ENCODE measurements around the gene PRSS8. TPM values are rescaled to one million over a fixed set of nuclear protein-coding genes. Genes with fewer than 3 reads are reported as not detected.

The PRSS8 gene
- total RNA-seq, 1 donor from 2014 or later: not detected

DNA sequence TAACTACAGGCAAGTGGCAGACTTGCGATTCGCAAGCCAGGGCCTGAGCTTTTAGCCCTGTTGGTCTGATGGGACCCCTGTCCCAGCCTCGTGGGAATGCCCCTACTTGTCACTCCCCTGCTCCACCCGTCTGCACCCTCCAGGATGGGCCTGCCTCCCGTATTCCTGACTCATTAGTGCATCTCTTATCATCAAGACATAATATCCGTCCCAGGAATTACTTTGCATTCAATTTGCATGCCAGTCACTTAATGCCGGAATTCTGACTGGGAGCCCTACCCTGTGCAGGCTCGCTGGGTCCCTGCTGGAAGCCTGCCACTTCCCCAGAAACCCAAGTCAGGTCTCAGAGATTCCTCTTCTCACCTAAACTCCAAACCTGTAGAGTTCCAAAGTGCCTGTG lies 50.1 kb downstream of the PRSS8 start:
- no peaks in the 10 kb centered on the region for H3K9me3 Mint-ChIP-seq
- peaks cover 13% of the 10 kb centered on the region for H3K36me3 Mint-ChIP-seq (ENCODE audit: low read depth)
- no peak for DNase-seq (ENCODE audit: low spot score)
- no peaks in the 10 kb centered on the region for H3K4me1 Mint-ChIP-seq (ENCODE audit: low read depth)
- no peak overlapping the region for H3K27ac Mint-ChIP-seq
- no peak overlapping the region for H3K4me3 Mint-ChIP-seq
- H3K27me3 Mint-ChIP-seq (ENCODE audit: insufficient read depth): no peaks in the 10 kb centered on the region
- intact Hi-C loops (cut with micrococcal nuclease): no loop called here

DNA sequence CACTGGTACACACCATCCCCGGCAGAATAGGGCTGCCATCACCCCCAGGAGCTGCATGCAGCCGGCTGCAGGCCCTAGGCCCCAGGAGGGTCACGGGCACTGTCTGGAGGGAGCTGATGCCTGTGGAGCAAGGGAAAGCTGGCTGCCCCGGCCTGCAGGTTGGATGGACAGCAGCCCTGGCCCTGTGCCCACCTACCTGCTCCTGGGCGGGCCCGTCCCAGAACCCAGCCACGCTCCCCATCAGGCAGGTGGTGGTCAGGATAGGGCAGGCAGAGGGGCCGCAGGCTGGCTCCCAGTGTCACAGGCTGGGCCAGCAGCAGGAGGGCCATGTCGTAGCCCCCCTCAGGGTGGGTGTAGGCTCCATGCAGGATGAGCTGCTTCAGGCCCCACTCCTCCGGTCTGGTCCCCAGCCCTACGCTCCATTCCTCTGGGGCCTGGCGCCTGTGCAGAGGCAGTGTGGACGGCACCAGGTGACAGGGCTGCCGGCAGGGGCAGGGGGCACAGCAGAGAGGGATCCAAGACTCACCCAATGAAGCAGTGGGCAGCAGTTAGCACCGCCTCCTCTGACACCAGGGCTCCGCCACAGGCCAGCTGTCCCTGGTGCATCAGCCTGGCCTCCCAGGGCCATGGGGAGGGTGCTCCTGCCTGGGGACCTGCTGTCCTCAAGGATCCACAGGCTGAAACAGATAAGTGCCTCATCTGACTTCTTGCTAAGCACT lies 50.8 kb downstream of the PRSS8 start:
- H3K4me3 Mint-ChIP-seq: no peak overlapping the region
- no peaks in the 10 kb centered on the region for H3K4me1 Mint-ChIP-seq (ENCODE audit: low read depth)
- no peak for DNase-seq (ENCODE audit: low spot score)
- no peak overlapping the region for H3K27ac Mint-ChIP-seq
- intact Hi-C loops (cut with micrococcal nuclease): no loop called here
- peaks cover 12% of the 10 kb centered on the region for H3K36me3 Mint-ChIP-seq (ENCODE audit: low read depth)
- no peaks in the 10 kb centered on the region for H3K27me3 Mint-ChIP-seq (ENCODE audit: insufficient read depth)
- H3K9me3 Mint-ChIP-seq: no peaks in the 10 kb centered on the region

DNA sequence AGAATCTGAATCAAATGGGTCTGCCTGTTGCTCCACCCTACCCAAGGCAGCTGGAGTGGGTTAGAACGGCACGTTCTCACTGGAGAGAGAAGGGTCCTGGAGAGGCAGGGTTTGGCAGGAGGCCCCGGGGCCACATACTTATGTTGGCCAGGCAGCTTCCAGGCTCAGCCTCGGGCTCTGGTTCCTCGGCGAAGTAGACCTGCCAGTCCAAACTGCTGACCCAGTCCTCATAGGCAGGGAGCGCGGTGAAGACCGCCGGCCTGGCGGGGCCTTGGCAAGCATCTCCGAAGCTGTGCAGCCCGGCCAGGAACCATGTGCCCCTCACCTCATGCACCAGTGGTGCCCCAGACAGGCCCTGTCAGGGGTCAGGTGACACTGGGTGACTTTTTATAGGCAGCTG lies 51.5 kb downstream of the PRSS8 start:
- H3K4me1 Mint-ChIP-seq (ENCODE audit: low read depth): no peaks in the 10 kb centered on the region
- H3K9me3 Mint-ChIP-seq: no peaks in the 10 kb centered on the region
- DNase-seq (ENCODE audit: low spot score): no peak
- no peaks in the 10 kb centered on the region for H3K27me3 Mint-ChIP-seq (ENCODE audit: insufficient read depth)
- no peak overlapping the region for H3K27ac Mint-ChIP-seq
- intact Hi-C loops (cut with micrococcal nuclease): no loop called here
- H3K4me3 Mint-ChIP-seq: no peak overlapping the region
- H3K36me3 Mint-ChIP-seq (ENCODE audit: low read depth): peaks cover 13% of the 10 kb centered on the region

DNA sequence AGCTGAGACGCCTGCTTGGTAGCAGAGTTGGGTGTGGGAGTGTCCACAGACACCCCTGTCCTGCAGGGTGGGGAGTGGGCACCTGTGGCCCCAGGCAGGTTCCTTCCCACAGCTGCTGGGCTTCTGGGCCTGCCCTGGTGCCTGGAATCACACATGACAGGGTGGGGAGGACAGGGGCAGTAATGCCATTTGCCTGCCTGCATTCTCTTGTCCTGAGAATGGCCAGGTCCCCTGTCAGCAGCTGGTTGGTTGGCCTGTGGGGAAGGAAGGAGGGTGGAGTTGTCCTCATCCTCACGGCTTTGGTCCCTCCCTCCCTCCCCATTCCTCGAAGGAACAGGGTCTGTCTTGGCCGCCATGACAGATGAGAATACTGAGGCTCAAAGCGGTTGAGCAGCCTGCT lies 52.0 kb downstream of the PRSS8 start:
- H3K27ac Mint-ChIP-seq: no peak overlapping the region
- no peaks in the 10 kb centered on the region for H3K9me3 Mint-ChIP-seq
- DNase-seq (ENCODE audit: low spot score): no peak
- no peaks in the 10 kb centered on the region for H3K4me1 Mint-ChIP-seq (ENCODE audit: low read depth)
- H3K36me3 Mint-ChIP-seq (ENCODE audit: low read depth): peaks cover 17% of the 10 kb centered on the region
- H3K4me3 Mint-ChIP-seq: no peak overlapping the region
- no peaks in the 10 kb centered on the region for H3K27me3 Mint-ChIP-seq (ENCODE audit: insufficient read depth)
- intact Hi-C loops (cut with micrococcal nuclease): no loop called here

DNA sequence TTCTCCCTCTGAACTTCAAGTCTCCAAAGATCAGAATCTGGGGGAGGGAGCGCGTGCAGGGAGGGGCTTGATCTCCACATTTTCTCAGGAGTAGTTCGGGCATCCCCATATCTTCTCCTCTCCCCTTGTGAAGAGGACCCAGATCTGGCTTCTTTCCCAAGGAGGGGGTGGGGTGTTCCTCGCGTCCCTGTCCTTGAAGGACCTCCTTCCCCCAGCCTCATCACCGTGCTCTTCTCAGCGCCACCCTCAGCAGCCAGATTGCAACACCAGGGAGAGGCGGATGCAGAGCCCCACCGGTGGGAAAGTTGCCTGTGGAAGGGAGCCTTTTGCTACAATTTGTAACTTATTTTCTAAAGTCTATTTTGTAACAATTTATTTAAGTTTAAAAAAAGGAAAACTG lies 52.4 kb downstream of the PRSS8 start:
- Mint-ChIP-seq H3K4me1 (ENCODE audit: low read depth) (no peaks in the 10 kb centered on the region), H3K27ac (no peak overlapping the region), H3K27me3 (ENCODE audit: insufficient read depth) (no peaks in the 10 kb centered on the region), H3K36me3 (ENCODE audit: low read depth) (peaks cover 20% of the 10 kb centered on the region), H3K4me3 (no peak overlapping the region), H3K9me3 (no peaks in the 10 kb centered on the region)
- no peak for DNase-seq (ENCODE audit: low spot score)
- intact Hi-C loops (cut with micrococcal nuclease): no loop called here

DNA sequence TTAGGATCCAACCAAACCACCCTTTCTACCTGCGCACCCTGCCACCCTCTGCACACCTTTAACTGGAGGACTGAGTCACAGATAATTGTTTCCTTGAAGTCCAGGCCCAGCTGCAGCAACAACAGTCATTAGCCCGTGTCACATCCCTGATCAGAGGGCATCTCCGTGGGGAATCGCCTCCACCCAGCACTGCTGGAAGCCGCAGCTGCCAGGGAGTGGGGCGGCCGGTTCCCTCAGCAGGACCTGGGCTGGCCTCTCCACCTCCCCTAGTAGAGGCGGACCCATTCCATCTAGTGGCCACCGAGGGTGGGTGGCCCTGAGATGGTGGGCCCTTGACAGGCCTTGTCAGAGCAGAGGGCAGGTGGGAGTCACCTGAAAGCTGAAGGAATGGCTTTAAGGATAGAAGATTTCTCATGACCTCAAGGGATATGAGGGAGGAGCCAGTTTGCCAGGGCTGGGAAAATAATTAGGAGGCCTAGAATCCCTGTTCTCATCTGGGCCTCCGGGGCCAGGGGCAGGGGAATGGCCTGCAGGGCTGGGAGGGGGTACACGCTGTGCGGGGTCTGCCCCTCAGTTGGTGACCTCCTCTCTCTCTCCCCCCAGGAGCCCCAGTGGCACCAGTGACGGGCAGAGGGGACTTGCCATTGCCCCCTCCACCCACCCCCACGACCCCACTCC lies 53.0 kb downstream of the PRSS8 start:
- Mint-ChIP-seq H3K36me3 (ENCODE audit: low read depth) (peaks cover 26% of the 10 kb centered on the region), H3K9me3 (no peaks in the 10 kb centered on the region), H3K4me3 (no peak overlapping the region), H3K27ac (no peak overlapping the region), H3K4me1 (ENCODE audit: low read depth) (no peaks in the 10 kb centered on the region), H3K27me3 (ENCODE audit: insufficient read depth) (no peaks in the 10 kb centered on the region)
- intact Hi-C loops (cut with micrococcal nuclease): no loop called here
- DNase-seq (ENCODE audit: low spot score): no peak

Other genes with a start within 250 kb of the PRSS8 start
- 23.1 and 25.3 TPM in 2 replicates for gene BCL7C, start 241.7 kb downstream of the PRSS8 start, total RNA-seq
- gene CTF1, start 239.1 kb downstream of the PRSS8 start, total RNA-seq: 0.23 and 0.29 TPM in 2 replicates
- 32.7 and 33.2 TPM in 2 replicates for gene FBXL19, start 212.2 kb downstream of the PRSS8 start, total RNA-seq
- 11.1 and 11.5 TPM in 2 replicates for gene ORAI3, start 186.7 kb downstream of the PRSS8 start, total RNA-seq
- gene SETD1A, start 178.0 kb downstream of the PRSS8 start, total RNA-seq: 34.0 and 38.8 TPM in 2 replicates
- 2.1 and 3.3 TPM in 2 replicates for gene HSD3B7, start 150.5 kb downstream of the PRSS8 start, total RNA-seq
- gene STX1B, start 125.1 kb downstream of the PRSS8 start, total RNA-seq: 0.34 and 0.49 TPM in 2 replicates
- 56.4 and 58.7 TPM in 2 replicates for gene STX4, start 102.2 kb downstream of the PRSS8 start, total RNA-seq
- gene ZNF668, start 61.5 kb downstream of the PRSS8 start, total RNA-seq: 14.9 and 15.1 TPM in 2 replicates
- gene ZNF646, start 61.3 kb downstream of the PRSS8 start, total RNA-seq: 25.3 and 26.1 TPM in 2 replicates
- 3.1 and 4.7 TPM in 2 replicates for gene PRSS53, start 46.8 kb downstream of the PRSS8 start, total RNA-seq
- gene VKORC1, start 40.9 kb downstream of the PRSS8 start, total RNA-seq: 47.3 and 53.0 TPM in 2 replicates
- gene BCKDK, start 27.3 kb downstream of the PRSS8 start, total RNA-seq: 43.6 and 44.8 TPM in 2 replicates
- 55.4 and 58.2 TPM in 2 replicates for gene KAT8, start 18.1 kb downstream of the PRSS8 start, total RNA-seq
- gene PRSS36, start 14.3 kb upstream of the PRSS8 start, total RNA-seq: 0.27 and 0.34 TPM in 2 replicates
- gene FUS, start 44.4 kb upstream of the PRSS8 start, total RNA-seq: 950 and 955 TPM in 2 replicates
- 20.9 and 21.2 TPM in 2 replicates for gene PYCARD, start 67.0 kb upstream of the PRSS8 start, total RNA-seq
- 0.10 and 0.15 TPM in 2 replicates for gene TRIM72, start 78.4 kb upstream of the PRSS8 start, total RNA-seq
- gene PYDC1, start 81.4 kb upstream of the PRSS8 start, total RNA-seq: not detected in 2 replicates
- 14.2 and 16.8 TPM in 2 replicates for gene ITGAM, start 124.2 kb upstream of the PRSS8 start, total RNA-seq
- 63.8 and 65.0 TPM in 2 replicates for gene ITGAX, start 219.4 kb upstream of the PRSS8 start, total RNA-seq